Mesenchymal stem cell (in vitro differentiated cells and primary cell): ENCODE measurements around the gene MAP3K13.

ENCODE experiments used
- DNase-seq: peaks from one replicate; pipeline ENCODE4 v3.0.0-alpha.2; 2013
- H2AFZ ChIP-seq: one replicate; pipeline ENCODE4 v1.6.1; 2013; ENCODE audit warnings: low read depth, mild to moderate bottlenecking, control low read depth, inconsistent platforms, low read length, moderate library complexity
- H2AK5ac ChIP-seq: 2 replicates; pipeline ENCODE4 v1.6.1; 2013; ENCODE audit warnings: low read length, moderate library complexity, mild to moderate bottlenecking, inconsistent platforms; ENCODE audit not compliant: severe bottlenecking
- H2BK120ac ChIP-seq: one replicate; pipeline ENCODE4 v1.6.1; 2013; ENCODE audit warnings: low read depth, mild to moderate bottlenecking, inconsistent platforms, low read length, moderate library complexity
- H2BK12ac ChIP-seq, 2 experiments: one replicate each; pipeline ENCODE4 v1.6.1; 2013; ENCODE audit warnings: inconsistent platforms in 2 of 2, low read length in 2 of 2, mild to moderate bottlenecking in 2 of 2, moderate library complexity in 2 of 2, control low read depth in 1 of 2
- H2BK15ac ChIP-seq: one replicate; pipeline ENCODE4 v1.6.1; 2013; ENCODE audit warnings: mild to moderate bottlenecking, low read depth, inconsistent platforms; ENCODE audit not compliant: poor library complexity, severe bottlenecking
- H2BK5ac ChIP-seq: 2 replicates; pipeline ENCODE4 v1.6.1; 2013; ENCODE audit warnings: low read depth, mild to moderate bottlenecking, low read length, control low read depth, inconsistent platforms; ENCODE audit not compliant: poor library complexity, severe bottlenecking
- H3K14ac ChIP-seq, 2 experiments: one replicate each; pipeline ENCODE4 v1.6.1; 2013; ENCODE audit warnings: inconsistent platforms in 2 of 2, low read length in 2 of 2, control low read depth in 1 of 2, mild to moderate bottlenecking in 1 of 2, moderate library complexity in 1 of 2
- H3K18ac ChIP-seq, 2 experiments: one replicate each; pipeline ENCODE4 v1.6.1; 2013; ENCODE audit warnings: inconsistent platforms in 2 of 2, low read length in 2 of 2, control low read depth in 1 of 2, low read depth in 1 of 2, mild to moderate bottlenecking in 1 of 2
- H3K23ac ChIP-seq, 2 experiments: one replicate each; pipeline ENCODE4 v1.6.1; 2013; ENCODE audit warnings: inconsistent platforms in 2 of 2, low read length in 2 of 2, mild to moderate bottlenecking in 2 of 2, moderate library complexity in 2 of 2, control low read depth in 1 of 2
- H3K27ac ChIP-seq: 2 replicates; pipeline ENCODE4 v1.5.1; 2013; ENCODE audit warnings: mild to moderate bottlenecking, moderate library complexity, low read length, control low read depth, inconsistent platforms; ENCODE audit not compliant: poor library complexity, severe bottlenecking
- H3K27me3 ChIP-seq, 2 experiments: 2 replicates each; pipeline versions ENCODE4 v1.6.1 to v1.7.0; 2013; ENCODE audit warnings: low read length in 2 of 2, mild to moderate bottlenecking in 2 of 2, moderate library complexity in 2 of 2, control low read depth in 1 of 2, inconsistent platforms in 1 of 2; ENCODE audit not compliant: control insufficient read depth in 1 of 2, insufficient read depth in 1 of 2
- H3K36me3 ChIP-seq, 2 experiments: 2 replicates each; pipeline versions ENCODE4 v1.6.1 to v1.7.0; 2013; ENCODE audit warnings: low read length in 2 of 2, control low read depth in 1 of 2, inconsistent platforms in 1 of 2, low read depth in 1 of 2, mild to moderate bottlenecking in 1 of 2; ENCODE audit not compliant: insufficient read depth in 2 of 2, control insufficient read depth in 1 of 2
- H3K4ac ChIP-seq, 2 experiments: one replicate each; pipeline ENCODE4 v1.6.1; 2013; ENCODE audit warnings: inconsistent platforms in 2 of 2, low read length in 2 of 2, mild to moderate bottlenecking in 2 of 2, moderate library complexity in 2 of 2, control low read depth in 1 of 2, low read depth in 1 of 2
- H3K4me1 ChIP-seq: 2 replicates; pipeline ENCODE4 v1.6.1; 2013; ENCODE audit warnings: low read depth, low read length, control low read depth; ENCODE audit not compliant: control insufficient read depth, insufficient read depth
- H3K4me2 ChIP-seq: 2 replicates; pipeline ENCODE4 v1.6.1; 2013; ENCODE audit warnings: low read length, mild to moderate bottlenecking, inconsistent platforms; ENCODE audit not compliant: poor library complexity, severe bottlenecking
- H3K4me3 ChIP-seq, 2 experiments: 2 replicates each; pipeline versions ENCODE4 v1.5.1 to v1.7.0; 2013; ENCODE audit warnings: low read length in 2 of 2, mild to moderate bottlenecking in 2 of 2, control low read depth in 1 of 2, low read depth in 1 of 2; ENCODE audit not compliant: insufficient read depth in 1 of 2
- H3K79me1 ChIP-seq: replicated peaks from 2 replicates; pipeline ENCODE4 v1.6.1; 2013; ENCODE audit warnings: mild to moderate bottlenecking, control low read depth, low read length, inconsistent platforms; ENCODE audit not compliant: poor library complexity, severe bottlenecking
- H3K9ac ChIP-seq: 2 replicates; pipeline ENCODE4 v1.7.0; 2013; ENCODE audit warnings: mild to moderate bottlenecking, low read length, moderate library complexity
- H3K9me3 ChIP-seq: 2 replicates; pipeline ENCODE4 v1.7.0; 2013; ENCODE audit warnings: mild to moderate bottlenecking, low read length; ENCODE audit not compliant: control insufficient read depth
- H4K8ac ChIP-seq: one replicate; pipeline ENCODE4 v1.6.1; 2013; ENCODE audit warnings: inconsistent platforms, mild to moderate bottlenecking, low read length, moderate library complexity
- H4K91ac ChIP-seq: one replicate; pipeline ENCODE4 v1.6.1; 2013; ENCODE audit warnings: mild to moderate bottlenecking, low read length, inconsistent platforms
- WGBS: methylation state at CpG from one replicate; pipeline ENCODE4 v1.1.7; 2013; ENCODE audit warnings: mixed read lengths; 5-methylcytosine and 5-hydroxymethylcytosine counted together

MAP3K13 gene

GRCh38 chr3:185353225-185353624, 9.7 kb upstream of the MAP3K13 start:
- Histone ChIP-seq H2BK5ac (no peak overlapping the region), H3K27ac (no peak overlapping the region), H3K9me3 (no peaks in the 10 kb centered on the region), H4K91ac (no peak overlapping the region), H2AK5ac (peak overlapping the region; percentile 97), H2BK12ac (no peak overlapping the region), H2BK120ac (no peak overlapping the region), H3K18ac (no peak overlapping the region), H3K4me2 (no peak overlapping the region), H3K4ac (no peak overlapping the region), H3K4me1 (no peaks in the 10 kb centered on the region), H3K79me1 (peaks cover 13% of the 10 kb centered on the region), H2AFZ (no peak overlapping the region), H2BK15ac (no peak overlapping the region), H4K8ac (no peak overlapping the region), H3K36me3 (no peaks in the 10 kb centered on the region), H3K23ac (no peak overlapping the region), H3K27me3 (no peaks in the 10 kb centered on the region), H3K4me3 (no peak overlapping the region), H3K9ac (no peak overlapping the region), H3K14ac (no peak overlapping the region)
- WGBS: 95% methylated on average over 3 of the region's 5 CpGs
- no peak for DNase-seq

DNA sequence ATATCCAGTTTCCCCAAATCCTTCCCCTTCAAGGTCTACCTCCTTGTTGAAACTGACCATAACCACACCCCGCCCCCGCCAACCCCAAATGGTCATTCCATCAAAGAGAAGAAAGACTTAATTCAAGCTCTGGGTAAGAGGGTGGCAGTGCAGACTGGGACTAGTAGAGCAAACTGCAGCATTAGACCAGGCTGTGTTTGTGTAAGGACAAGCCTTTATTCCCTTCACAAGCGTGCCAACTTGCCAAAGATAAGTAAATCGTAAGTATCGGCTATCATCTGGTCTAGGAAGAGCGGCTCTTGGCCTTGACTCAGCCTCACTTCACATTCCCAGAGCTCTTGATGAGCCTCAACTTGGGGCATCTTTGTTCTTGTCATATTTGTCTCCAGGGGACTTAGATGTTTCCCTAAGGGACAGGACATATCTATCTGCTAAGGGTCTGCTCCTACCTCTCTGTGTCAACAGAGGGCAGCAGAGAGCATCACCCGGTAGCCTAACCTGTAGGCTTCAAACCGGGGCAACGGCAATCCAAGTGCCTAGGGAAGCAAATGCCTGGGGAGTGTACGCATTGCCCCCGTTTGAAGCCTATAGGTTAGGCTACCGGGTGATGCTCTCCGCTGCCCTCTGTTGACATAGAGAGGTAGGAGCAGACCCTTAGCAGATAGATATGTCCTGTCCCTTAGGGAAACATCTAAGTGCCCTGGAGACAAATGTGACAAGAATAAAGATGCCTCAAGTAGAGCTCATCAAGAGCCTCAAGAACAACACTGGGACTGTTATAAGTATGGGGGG, 8.9 kb upstream of the MAP3K13 start:
- no peak overlapping the region for H2BK15ac ChIP-seq
- H2AK5ac ChIP-seq: peak overlapping the region; percentile 68
- H3K23ac ChIP-seq: no peak overlapping the region
- no peak overlapping the region for H2BK5ac ChIP-seq
- H2AFZ ChIP-seq: no peak overlapping the region
- no peaks in the 10 kb centered on the region for H3K9me3 ChIP-seq
- H4K91ac ChIP-seq: no peak overlapping the region
- peak; percentile 60 for DNase-seq
- 24% methylated on average over 12 of the region's 13 CpGs for WGBS
- no peak overlapping the region for H3K18ac ChIP-seq
- no peak overlapping the region for H3K4ac ChIP-seq
- H2BK120ac ChIP-seq: no peak overlapping the region
- no peak overlapping the region for H3K14ac ChIP-seq
- no peak overlapping the region for H3K4me3 ChIP-seq
- no peaks in the 10 kb centered on the region for H3K4me1 ChIP-seq
- H4K8ac ChIP-seq: no peak overlapping the region
- H3K79me1 ChIP-seq: peaks cover 11% of the 10 kb centered on the region
- no peaks in the 10 kb centered on the region for H3K27me3 ChIP-seq
- no peak overlapping the region for H3K27ac ChIP-seq
- H3K9ac ChIP-seq: no peak overlapping the region
- H2BK12ac ChIP-seq: no peak overlapping the region
- no peak overlapping the region for H3K4me2 ChIP-seq
- no peaks in the 10 kb centered on the region for H3K36me3 ChIP-seq

GRCh38 chr3:185356499-185356898, 6.4 kb upstream of the MAP3K13 start:
- WGBS: 92% methylated on average over 5 of the region's 5 CpGs
- Histone ChIP-seq H4K91ac (no peak overlapping the region), H3K36me3 (no peaks in the 10 kb centered on the region)

GRCh38 chr3:185361920-185362319, 1.0 kb upstream of the MAP3K13 start:
- Histone ChIP-seq H3K79me1 (peaks cover 2% of the 10 kb centered on the region), H3K4me2 (no peak overlapping the region), H3K14ac (no peak overlapping the region), H2BK15ac (no peak overlapping the region), H2AFZ (no peak overlapping the region), H3K9me3 (no peaks in the 10 kb centered on the region), H3K27ac (no peak overlapping the region), H2AK5ac (no peak overlapping the region), H4K91ac (no peak overlapping the region), H3K36me3 (no peaks in the 10 kb centered on the region), H3K9ac (peak overlapping the region; percentile 23), H2BK5ac (no peak overlapping the region), H3K4ac (no peak overlapping the region), H3K4me1 (no peaks in the 10 kb centered on the region), H4K8ac (no peak overlapping the region), H3K18ac (no peak overlapping the region), H3K4me3 (peak overlapping the region in 1 of 2 experiments; percentile 82), H3K27me3 (no peaks in the 10 kb centered on the region), H2BK120ac (no peak overlapping the region), H2BK12ac (no peak overlapping the region), H3K23ac (no peak overlapping the region)
- 100% methylated on average over 2 of the region's 2 CpGs for WGBS
- DNase-seq: peak; percentile 70

More at GRCh38 chr3:185356499-185356898, 6.4 kb upstream of the MAP3K13 start:
- no peak overlapping the region for H3K18ac ChIP-seq
- no peaks in the 10 kb centered on the region for H3K9me3 ChIP-seq
- no peak overlapping the region for H3K4me2 ChIP-seq
- H3K9ac ChIP-seq: no peak overlapping the region
- no peaks in the 10 kb centered on the region for H3K27me3 ChIP-seq
- H3K27ac ChIP-seq: no peak overlapping the region
- no peaks in the 10 kb centered on the region for H3K4me1 ChIP-seq
- peak overlapping the region in 1 of 2 experiments; percentile 20 for H3K14ac ChIP-seq
- H2BK120ac ChIP-seq: no peak overlapping the region
- no peak overlapping the region for H3K4me3 ChIP-seq
- no peak for DNase-seq
- H3K4ac ChIP-seq: no peak overlapping the region
- H2AK5ac ChIP-seq: peak overlapping the region; percentile 59
- no peak overlapping the region for H4K8ac ChIP-seq
- no peak overlapping the region for H2BK5ac ChIP-seq
- H2BK12ac ChIP-seq: no peak overlapping the region
- no peak overlapping the region for H2BK15ac ChIP-seq
- H3K23ac ChIP-seq: no peak overlapping the region
- H2AFZ ChIP-seq: no peak overlapping the region
- peaks cover 7% of the 10 kb centered on the region for H3K79me1 ChIP-seq
